MM.1S (cell line): ENCODE results near the gene C5AR1.
A peak's percentile ranks its signal among the peaks of the same experiment; 100 is the strongest.
"Not testable (repeated sequence)": the region's sequence is repeated elsewhere in the genome, so short reads cannot be mapped to it uniquely, and the experiment has no call there.

ENCODE experiments used
- DNase-seq: peaks from one replicate; pipeline ENCODE4 v3.0.0-alpha.2; 2015
- H2AFZ ChIP-seq: fragments of 300-600 bp; sonication (generic); 2 replicates; pipeline ENCODE4 v1.6.0; 2016; ENCODE audit warnings: antibody characterized with exemption, low read length
- H3F3A ChIP-seq: fragments of 300-600 bp; sonication (generic); 2 replicates; pipeline ENCODE4 v1.6.1; 2016; ENCODE audit warnings: mild to moderate bottlenecking, antibody characterized with exemption, low read length, moderate library complexity, mixed read lengths; ENCODE audit not compliant: insufficient read depth
- H3K27ac ChIP-seq: fragments of 300-600 bp; sonication (generic); 2 replicates; pipeline ENCODE4 v1.5.1; 2016; ENCODE audit warnings: mild to moderate bottlenecking, low read length
- H3K27me3 ChIP-seq: fragments of 300-600 bp; sonication (generic); replicated peaks from 2 replicates; pipeline ENCODE4 v1.6.0; 2016; ENCODE audit warnings: low read length; ENCODE audit not compliant: insufficient read depth
- H3K36me3 ChIP-seq: fragments of 300-600 bp; sonication (generic); replicated peaks from 2 replicates; pipeline ENCODE4 v1.6.1; 2016; ENCODE audit warnings: mild to moderate bottlenecking, low read length, mixed read lengths; ENCODE audit not compliant: insufficient read depth
- H3K4me1 ChIP-seq: fragments of 300-600 bp; sonication (generic); 2 replicates; pipeline ENCODE4 v1.6.1; 2016; ENCODE audit warnings: low read length, mixed read lengths
- H3K4me2 ChIP-seq: fragments of 300-600 bp; sonication (generic); 2 replicates; pipeline ENCODE4 v1.6.0; 2016; ENCODE audit warnings: low read depth, low read length
- H3K4me3 ChIP-seq: fragments of 300-600 bp; sonication (generic); 2 replicates; pipeline ENCODE4 v1.5.1; 2016; ENCODE audit warnings: low read length, mixed read lengths
- H3K79me2 ChIP-seq: fragments of 300-600 bp; sonication (generic); 2 replicates; pipeline ENCODE4 v1.6.1; 2016; ENCODE audit warnings: mixed run types, low read length, mixed read lengths
- H3K9ac ChIP-seq: fragments of 300-600 bp; sonication (generic); 2 replicates; pipeline ENCODE4 v1.6.1; 2016; ENCODE audit warnings: low read length, mixed read lengths
- H3K9me2 ChIP-seq: fragments of 300-600 bp; sonication (generic); replicated peaks from 2 replicates; pipeline ENCODE4 v1.6.1; 2016; ENCODE audit warnings: mild to moderate bottlenecking, low read length, mixed read lengths; ENCODE audit not compliant: insufficient read depth
- H3K9me3 ChIP-seq: fragments of 300-600 bp; sonication (generic); replicated peaks from 2 replicates; pipeline ENCODE4 v1.6.1; 2016; ENCODE audit warnings: mild to moderate bottlenecking, low read length, mixed read lengths; ENCODE audit not compliant: insufficient read depth
- H4K20me1 ChIP-seq: fragments of 300-600 bp; sonication (generic); 2 replicates; pipeline ENCODE4 v1.6.1; 2016; ENCODE audit warnings: mild to moderate bottlenecking, low read length, moderate library complexity, mixed read lengths; ENCODE audit not compliant: insufficient read depth
- CTCF ChIP-seq: fragments of 300-600 bp; sonication (generic); IDR thresholded peaks from 2 replicates; pipeline ENCODE4 v1.5.1; 2016; ENCODE audit warnings: antibody characterized with exemption, low read length, mixed read lengths
- EZH2 ChIP-seq: fragments of 300-600 bp; sonication (generic); optimal IDR thresholded peaks from 2 replicates; pipeline ENCODE3; 2017; ENCODE audit warnings: low read depth, mild to moderate bottlenecking, antibody characterized with exemption, low read length, mixed read lengths
- EZH2phosphoT487 ChIP-seq: fragments of 300-600 bp; sonication (generic); IDR thresholded peaks from 2 replicates; pipeline ENCODE4 v1.6.1; 2018; ENCODE audit warnings: antibody characterized with exemption, low read length

The C5AR1 gene

GRCh38 chr19:47296036-47296435, 13.6 kb upstream of the C5AR1 start:
- Histone ChIP-seq H2AFZ (no peak overlapping the region), H3K4me2 (no peak overlapping the region), H3K79me2 (no peaks in the 10 kb centered on the region), H3K27me3 (no peaks in the 10 kb centered on the region; the same call in 1 of the 2 replicates), H3K9me3 (no peaks in the 10 kb centered on the region), H3K4me3 (no peak overlapping the region), H3K9ac (no peak overlapping the region), H3F3A (no peaks in the 10 kb centered on the region), H4K20me1 (no peaks in the 10 kb centered on the region), H3K4me1 (no peaks in the 10 kb centered on the region), H3K27ac (no peak overlapping the region), H3K9me2 (no peaks in the 10 kb centered on the region), H3K36me3 (no peaks in the 10 kb centered on the region)
- TF ChIP-seq CTCF, result peak; percentile 78
- no peak for TF ChIP-seq EZH2phosphoT487
- DNase-seq, result peak; percentile 83

- H3F3A ChIP-seq, H3K79me2 ChIP-seq, H3K4me2 ChIP-seq, H3K9me3 ChIP-seq, H3K9ac ChIP-seq, H2AFZ ChIP-seq, H3K4me3 ChIP-seq, H3K4me1 ChIP-seq, H3K9me2 ChIP-seq, H3K36me3 ChIP-seq, DNase-seq, H4K20me1 ChIP-seq, H3K27ac ChIP-seq: not testable (repeated sequence)
- H3K27me3 ChIP-seq, result peaks cover 22% of the 10 kb centered on the region
These were observed 8.8 kb upstream of the C5AR1 start for GRCh38 chr19:47300867-47301266.

GRCh38 chr19:47302249-47302648, 7.4 kb upstream of the C5AR1 start:
- no peak for DNase-seq
- Histone ChIP-seq H3K4me1 (no peaks in the 10 kb centered on the region), H3K27me3 (peaks cover 36% of the 10 kb centered on the region), H3K4me2 (no peak overlapping the region), H3K9ac (no peak overlapping the region), H3K79me2 (no peaks in the 10 kb centered on the region), H3K9me3 (no peaks in the 10 kb centered on the region), H3K36me3 (no peaks in the 10 kb centered on the region), H4K20me1 (no peaks in the 10 kb centered on the region), H3K27ac (no peak overlapping the region), H3K4me3 (no peak overlapping the region), H3K9me2 (no peaks in the 10 kb centered on the region), H2AFZ (no peak overlapping the region), H3F3A (no peaks in the 10 kb centered on the region)
- TF ChIP-seq CTCF, result no peak
- TF ChIP-seq EZH2, result no peak
- no peak for TF ChIP-seq EZH2phosphoT487

GRCh38 chr19:47303966-47304365, 5.7 kb upstream of the C5AR1 start:
- Histone ChIP-seq H4K20me1 (no peaks in the 10 kb centered on the region), H3K4me2 (no peak overlapping the region), H3K9me3 (no peaks in the 10 kb centered on the region), H3K9me2 (no peaks in the 10 kb centered on the region), H3K27ac (no peak overlapping the region), H2AFZ (no peak overlapping the region), H3K9ac (no peak overlapping the region), H3K4me3 (no peak overlapping the region), H3F3A (no peaks in the 10 kb centered on the region), H3K27me3 (peaks cover 49% of the 10 kb centered on the region), H3K79me2 (no peaks in the 10 kb centered on the region), H3K36me3 (no peaks in the 10 kb centered on the region), H3K4me1 (no peaks in the 10 kb centered on the region)
- TF ChIP-seq EZH2phosphoT487 (no peak), EZH2 (no peak), CTCF (no peak)
- no peak for DNase-seq
